ENCODE results near the gene KBTBD13. TPM values are rescaled to one million over a fixed set of nuclear protein-coding genes. Genes with fewer than 3 reads are reported as not detected.

The KBTBD13 gene
- total and polyA plus RNA-seq, 8 donors: 0.18 TPM; not detected in 7

GRCh38 chr15:65100442-65100841 is 23.9 kb downstream of the KBTBD13 start:
- Histone ChIP-seq H3K4me3 (no peak overlapping the region), H3K9me3 (no peaks in the 10 kb centered on the region), H3K27me3 (no peaks in the 10 kb centered on the region), H3K27ac (no peak overlapping the region), H3K36me3 (peaks cover 41 to 91% (median 82%) of the 10 kb centered on the region in 4 donors), H3K4me1 (peaks cover 0 to 16% (median 4%) of the 10 kb centered on the region in 4 donors)
- whole genome bisulfite sequencing, 5 donors: 75 to 84% (median 82%) methylated on average over 7 of the region's 7 CpGs
- intact Hi-C loops (cut with DNase I; ENCODE audit: low total_unique reads): no loop called here
- no peak for TF ChIP-seq POLR2A (IDR thresholded peaks at IDR 0.05)
- TF ChIP-seq EP300 (IDR thresholded peaks at IDR 0.05): no peak
- TF ChIP-seq CTCF (IDR thresholded peaks at IDR 0.05): no peak
- TF ChIP-seq POLR2AphosphoS5 (IDR thresholded peaks at IDR 0.05): no peak
- no peak for DNase-seq

- TF ChIP-seq POLR2A (IDR thresholded peaks at IDR 0.05): no peak
- TF ChIP-seq EP300 (IDR thresholded peaks at IDR 0.05): no peak
- TF ChIP-seq POLR2AphosphoS5 (IDR thresholded peaks at IDR 0.05): no peak
- TF ChIP-seq CTCF (IDR thresholded peaks at IDR 0.05): peak in 5 of 7 experiments; percentile 23 to 66 (median 50)
- Histone ChIP-seq H3K4me3 (no peak overlapping the region), H3K27ac (no peak overlapping the region), H3K27me3 (no peaks in the 10 kb centered on the region), H3K4me1 (peaks cover 0 to 12% (median 4%) of the 10 kb centered on the region in 4 donors), H3K36me3 (peaks cover 44 to 98% (median 90%) of the 10 kb centered on the region in 4 donors), H3K9me3 (no peaks in the 10 kb centered on the region)
- DNase-seq: peak; percentile 50 to 90
- intact Hi-C loops (cut with DNase I; ENCODE audit: low total_unique reads): no loop called here
- 42 to 50% (median 42%) methylated on average over 9 of the region's 9 CpGs for WGBS, 5 donors
These were observed 24.9 kb downstream of the KBTBD13 start for GRCh38 chr15:65101411-65101890.

- DNase-seq: no peak
- no peak for TF ChIP-seq POLR2AphosphoS5 (IDR thresholded peaks at IDR 0.05)
- TF ChIP-seq POLR2A (IDR thresholded peaks at IDR 0.05): no peak
- no peak for TF ChIP-seq CTCF (IDR thresholded peaks at IDR 0.05)
- TF ChIP-seq EP300 (IDR thresholded peaks at IDR 0.05): no peak
- intact Hi-C loops (cut with DNase I; ENCODE audit: low total_unique reads): no loop called here
- Histone ChIP-seq H3K27ac (no peak overlapping the region), H3K4me1 (peaks cover 0 to 8% (median 4%) of the 10 kb centered on the region in 4 donors), H3K27me3 (no peaks in the 10 kb centered on the region), H3K4me3 (no peak overlapping the region), H3K36me3 (peaks cover 44 to 94% (median 90%) of the 10 kb centered on the region in 4 donors), H3K9me3 (no peaks in the 10 kb centered on the region)
- WGBS, 5 donors: 59 to 88% (median 83%) methylated on average over 28 to 75 of the region's 75 CpGs
These were observed 25.6 kb downstream of the KBTBD13 start for GRCh38 chr15:65101891-65102708.

- no peak overlapping the region for H3K4me3 ChIP-seq
- H3K27me3 ChIP-seq: no peaks in the 10 kb centered on the region
- intact Hi-C loops (cut with DNase I; ENCODE audit: low total_unique reads): no loop called here
- H3K36me3 ChIP-seq: peaks cover 40 to 86% (median 86%) of the 10 kb centered on the region in 4 donors
- TF ChIP-seq POLR2A (IDR thresholded peaks at IDR 0.05): no peak
- no peak for TF ChIP-seq EP300 (IDR thresholded peaks at IDR 0.05)
- no peak for TF ChIP-seq CTCF (IDR thresholded peaks at IDR 0.05)
- TF ChIP-seq POLR2AphosphoS5 (IDR thresholded peaks at IDR 0.05): no peak
- 94 to 99% (median 97%) methylated on average over 3 of the region's 3 CpGs for WGBS, 5 donors
- peaks cover 0 to 8% (median 4%) of the 10 kb centered on the region in 4 donors for H3K4me1 ChIP-seq
- H3K27ac ChIP-seq: no peak overlapping the region
- no peak for DNase-seq
- H3K9me3 ChIP-seq: no peaks in the 10 kb centered on the region
These were observed 26.4 kb downstream of the KBTBD13 start for GRCh38 chr15:65102912-65103311.
